ENCODE measurements around the gene MDC1. TPM values are rescaled to one million over a fixed set of nuclear protein-coding genes. Genes with fewer than 3 reads are reported as not detected.

The MDC1 gene, protein sequence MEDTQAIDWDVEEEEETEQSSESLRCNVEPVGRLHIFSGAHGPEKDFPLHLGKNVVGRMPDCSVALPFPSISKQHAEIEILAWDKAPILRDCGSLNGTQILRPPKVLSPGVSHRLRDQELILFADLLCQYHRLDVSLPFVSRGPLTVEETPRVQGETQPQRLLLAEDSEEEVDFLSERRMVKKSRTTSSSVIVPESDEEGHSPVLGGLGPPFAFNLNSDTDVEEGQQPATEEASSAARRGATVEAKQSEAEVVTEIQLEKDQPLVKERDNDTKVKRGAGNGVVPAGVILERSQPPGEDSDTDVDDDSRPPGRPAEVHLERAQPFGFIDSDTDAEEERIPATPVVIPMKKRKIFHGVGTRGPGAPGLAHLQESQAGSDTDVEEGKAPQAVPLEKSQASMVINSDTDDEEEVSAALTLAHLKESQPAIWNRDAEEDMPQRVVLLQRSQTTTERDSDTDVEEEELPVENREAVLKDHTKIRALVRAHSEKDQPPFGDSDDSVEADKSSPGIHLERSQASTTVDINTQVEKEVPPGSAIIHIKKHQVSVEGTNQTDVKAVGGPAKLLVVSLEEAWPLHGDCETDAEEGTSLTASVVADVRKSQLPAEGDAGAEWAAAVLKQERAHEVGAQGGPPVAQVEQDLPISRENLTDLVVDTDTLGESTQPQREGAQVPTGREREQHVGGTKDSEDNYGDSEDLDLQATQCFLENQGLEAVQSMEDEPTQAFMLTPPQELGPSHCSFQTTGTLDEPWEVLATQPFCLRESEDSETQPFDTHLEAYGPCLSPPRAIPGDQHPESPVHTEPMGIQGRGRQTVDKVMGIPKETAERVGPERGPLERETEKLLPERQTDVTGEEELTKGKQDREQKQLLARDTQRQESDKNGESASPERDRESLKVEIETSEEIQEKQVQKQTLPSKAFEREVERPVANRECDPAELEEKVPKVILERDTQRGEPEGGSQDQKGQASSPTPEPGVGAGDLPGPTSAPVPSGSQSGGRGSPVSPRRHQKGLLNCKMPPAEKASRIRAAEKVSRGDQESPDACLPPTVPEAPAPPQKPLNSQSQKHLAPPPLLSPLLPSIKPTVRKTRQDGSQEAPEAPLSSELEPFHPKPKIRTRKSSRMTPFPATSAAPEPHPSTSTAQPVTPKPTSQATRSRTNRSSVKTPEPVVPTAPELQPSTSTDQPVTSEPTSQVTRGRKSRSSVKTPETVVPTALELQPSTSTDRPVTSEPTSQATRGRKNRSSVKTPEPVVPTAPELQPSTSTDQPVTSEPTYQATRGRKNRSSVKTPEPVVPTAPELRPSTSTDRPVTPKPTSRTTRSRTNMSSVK (N-terminal part only)
- 15.9 TPM for total RNA-seq

DNA sequence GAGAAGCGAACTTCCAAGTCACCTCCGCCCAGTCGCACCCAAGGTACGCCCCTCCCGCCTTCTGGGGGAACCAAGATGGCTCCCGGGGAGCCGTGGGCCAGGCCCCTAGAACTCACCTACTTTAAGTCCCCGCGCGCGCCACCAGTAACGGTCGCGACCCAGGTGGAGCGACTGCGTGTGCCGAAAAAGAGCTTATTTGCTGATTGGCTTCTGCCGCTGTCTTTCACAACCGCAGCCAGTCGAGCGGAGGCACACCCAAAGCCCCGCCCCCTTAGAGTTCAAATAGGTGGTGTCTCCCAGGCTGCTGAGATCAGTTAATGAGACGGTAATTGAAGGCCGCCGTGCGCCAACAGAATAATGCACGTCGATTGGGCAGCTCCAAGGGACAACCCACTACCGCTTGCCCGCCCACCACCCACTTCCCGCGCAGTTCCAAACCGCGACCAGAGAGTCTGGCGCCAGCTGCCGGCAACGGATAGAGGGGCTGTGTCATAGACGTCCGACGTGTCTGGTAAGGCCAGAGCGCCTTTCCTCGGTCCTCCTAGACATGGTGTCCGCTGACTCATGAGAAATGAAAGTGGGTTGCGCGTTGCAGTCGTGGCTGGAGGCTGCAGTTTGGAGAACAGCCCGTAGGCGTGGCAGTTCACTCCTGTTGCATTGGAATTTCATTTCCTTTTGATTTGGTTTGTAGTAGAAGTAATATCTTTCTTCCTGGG is at the start of gene MDC1:
Gene MDC1, minus strand, starts transcription at position 153 of the 716 bp plus-strand sequence. CDS start 2,106 bp downstream, outside the sequence.

DNA sequence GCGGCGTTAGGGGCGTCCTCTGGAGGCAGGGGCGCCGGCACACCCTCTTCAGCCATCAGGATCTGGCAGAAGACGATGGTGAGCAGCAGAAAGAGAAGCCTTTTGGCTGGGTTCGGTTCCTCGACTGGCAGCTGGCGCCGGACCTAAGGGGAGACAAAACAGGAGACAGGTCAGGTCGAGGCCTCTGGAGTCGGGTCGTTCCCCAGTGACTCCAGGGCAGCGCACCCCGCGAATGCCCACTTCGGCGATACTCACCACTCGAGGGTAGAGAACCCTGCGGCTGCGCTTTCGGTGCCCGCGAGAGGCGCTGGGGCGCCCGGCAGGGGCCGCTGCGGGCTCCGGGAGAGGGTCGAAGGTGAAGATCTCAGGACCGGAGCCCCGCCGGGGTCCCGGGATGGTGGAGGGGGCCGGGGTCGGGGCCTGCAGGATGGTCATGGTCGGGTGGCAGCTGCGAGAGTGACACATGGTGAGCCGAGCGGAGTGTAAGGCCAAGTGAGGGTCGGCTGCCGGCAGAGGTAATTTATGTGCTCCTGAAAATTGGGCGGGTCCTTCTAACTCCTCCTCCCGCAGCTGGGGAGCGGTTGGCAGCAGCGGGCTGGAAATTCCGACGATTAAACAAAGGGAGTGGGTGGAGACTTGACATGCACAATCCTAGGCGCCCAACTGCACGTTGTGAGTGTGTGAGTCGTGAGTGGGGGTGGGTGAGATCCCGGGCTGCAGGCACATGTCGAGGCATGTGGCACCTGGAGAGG is 27.1 kb upstream of the MDC1 start, which contains the start of gene IER3:
Gene IER3, minus strand, starts transcription at position 494 of the 752 bp plus-strand sequence. Its CDS starts 29 bp downstream, at position 465.

DNA sequence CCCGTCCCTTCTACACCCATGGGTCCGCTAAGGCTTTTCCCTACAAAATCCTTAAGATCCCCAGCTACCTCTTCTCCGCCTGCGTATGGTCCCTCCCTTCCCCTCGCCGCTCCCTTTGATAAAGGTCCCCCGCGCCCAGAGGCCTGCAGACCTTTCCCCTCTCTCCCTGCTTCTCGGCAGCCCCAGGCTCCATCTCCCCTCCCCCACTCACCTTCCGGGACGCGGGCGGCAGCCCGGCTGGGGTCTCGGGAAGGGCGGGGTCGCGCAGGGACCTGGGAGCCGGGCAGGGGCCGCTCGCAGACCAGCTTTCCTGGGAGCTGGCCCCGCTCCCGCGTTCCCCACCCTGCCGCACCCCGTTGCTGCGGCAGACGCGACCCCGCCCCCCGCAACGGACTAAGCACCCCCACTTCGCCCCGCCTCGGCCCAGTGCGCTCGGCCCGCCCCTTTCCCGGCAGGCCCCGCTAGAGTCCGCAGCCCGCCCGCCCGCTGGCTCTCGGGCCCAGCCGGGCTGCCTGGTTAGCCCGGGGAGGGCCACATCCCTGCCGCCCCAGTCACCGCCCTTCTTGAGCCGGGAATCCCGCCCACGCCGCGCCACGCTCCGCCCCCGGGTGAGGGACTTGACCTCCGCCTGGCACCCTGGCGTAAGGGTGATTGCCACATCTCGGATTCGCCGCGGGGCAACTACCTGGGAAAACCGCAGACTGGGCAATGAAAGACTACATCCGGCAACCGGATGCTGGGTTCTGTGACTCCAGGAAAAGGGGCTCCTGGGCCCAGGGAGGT is 25.4 kb upstream of the MDC1 start, which contains the start of gene FLOT1:
Gene FLOT1, minus strand, starts transcription at position 372 of the 783 bp plus-strand sequence. CDS start 498 bp downstream, outside the sequence.

DNA sequence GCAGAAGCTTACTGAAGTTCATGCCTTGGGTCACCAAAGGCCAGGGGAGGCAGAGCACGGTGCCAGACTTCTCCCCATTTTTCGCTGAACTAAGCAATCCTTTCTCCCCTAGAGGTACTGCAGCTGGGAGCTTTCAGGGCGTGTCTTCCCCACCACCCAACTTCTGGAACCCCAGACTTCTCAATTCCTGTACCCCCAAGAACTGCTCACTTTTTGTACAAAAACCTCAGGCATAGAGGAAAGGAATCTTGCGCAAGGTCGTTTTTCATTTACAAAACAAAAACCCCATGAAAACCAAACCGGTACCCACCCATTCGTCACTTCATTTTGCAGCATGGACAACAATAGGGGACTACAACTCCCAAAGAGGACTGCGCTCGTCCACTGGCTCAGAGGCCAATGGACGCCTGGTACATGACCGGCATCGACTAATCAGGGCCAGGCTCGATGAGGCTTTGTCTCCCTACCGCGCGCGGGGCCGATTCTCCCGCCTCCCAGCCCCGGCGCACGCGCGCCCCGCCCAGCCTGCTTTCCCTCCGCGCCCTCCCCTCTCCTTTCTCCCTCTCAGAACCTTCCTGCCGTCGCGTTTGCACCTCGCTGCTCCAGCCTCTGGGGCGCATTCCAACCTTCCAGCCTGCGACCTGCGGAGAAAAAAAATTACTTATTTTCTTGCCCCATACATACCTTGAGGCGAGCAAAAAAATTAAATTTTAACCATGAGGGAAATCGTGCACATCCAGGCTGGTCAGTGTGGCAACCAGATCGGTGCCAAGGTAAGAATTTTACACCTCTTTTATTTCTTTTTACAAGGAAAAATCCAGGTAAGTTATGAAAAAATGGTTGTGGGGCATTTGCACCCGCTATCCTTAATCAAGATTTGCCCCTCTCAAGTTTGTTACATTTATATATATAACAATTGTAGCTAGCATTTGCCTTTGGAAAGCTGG is 3.0 kb upstream of the MDC1 start, which contains the start of gene TUBB:
Gene TUBB, plus strand, starts transcription at position 562 of the 947 bp plus-strand sequence. Its CDS starts 155 bp downstream, at position 717.

DNA sequence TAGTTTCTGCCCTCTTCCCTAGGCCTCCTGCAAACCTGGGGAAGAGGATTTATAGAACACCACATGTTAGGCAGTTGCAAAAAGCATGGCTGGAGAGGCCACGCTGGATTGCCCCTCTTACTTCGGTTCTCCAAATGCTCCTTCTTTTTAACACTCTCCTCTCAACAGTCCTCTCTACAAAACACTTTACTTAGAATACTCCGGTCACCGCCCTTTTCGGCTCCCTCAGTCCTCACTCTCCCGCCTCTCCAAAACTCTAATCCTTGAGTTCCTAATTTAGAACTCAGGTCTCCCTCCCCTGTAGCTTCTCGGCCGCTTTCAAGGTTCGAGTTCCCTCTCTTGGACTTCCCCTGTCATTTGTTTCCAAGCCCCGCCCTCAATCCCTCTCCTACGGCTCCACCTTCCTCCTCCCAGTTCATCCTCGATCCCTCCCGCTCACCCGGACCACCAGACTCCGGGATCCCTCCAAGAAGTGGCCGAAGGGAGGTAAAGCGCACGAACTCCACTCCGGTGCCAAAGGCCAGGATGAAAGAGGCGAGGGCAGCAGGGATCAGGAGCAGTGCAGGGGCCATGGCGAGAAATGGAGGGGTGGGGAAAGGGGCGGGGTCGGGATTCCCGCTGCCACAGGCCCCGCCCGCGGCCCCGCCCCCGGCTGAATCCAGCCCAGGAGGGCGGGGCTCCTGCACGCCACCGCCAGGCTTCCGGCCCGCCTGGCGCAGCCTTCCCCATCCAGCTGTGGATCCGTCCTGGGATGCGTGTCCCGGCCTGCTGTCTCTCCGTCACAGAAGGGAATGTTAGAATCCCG is 26.5 kb downstream of the MDC1 start, which contains the start of gene NRM:
Gene NRM, minus strand, starts transcription at position 582 of the 805 bp plus-strand sequence. Its CDS starts 10 bp downstream, at position 572.

DNA sequence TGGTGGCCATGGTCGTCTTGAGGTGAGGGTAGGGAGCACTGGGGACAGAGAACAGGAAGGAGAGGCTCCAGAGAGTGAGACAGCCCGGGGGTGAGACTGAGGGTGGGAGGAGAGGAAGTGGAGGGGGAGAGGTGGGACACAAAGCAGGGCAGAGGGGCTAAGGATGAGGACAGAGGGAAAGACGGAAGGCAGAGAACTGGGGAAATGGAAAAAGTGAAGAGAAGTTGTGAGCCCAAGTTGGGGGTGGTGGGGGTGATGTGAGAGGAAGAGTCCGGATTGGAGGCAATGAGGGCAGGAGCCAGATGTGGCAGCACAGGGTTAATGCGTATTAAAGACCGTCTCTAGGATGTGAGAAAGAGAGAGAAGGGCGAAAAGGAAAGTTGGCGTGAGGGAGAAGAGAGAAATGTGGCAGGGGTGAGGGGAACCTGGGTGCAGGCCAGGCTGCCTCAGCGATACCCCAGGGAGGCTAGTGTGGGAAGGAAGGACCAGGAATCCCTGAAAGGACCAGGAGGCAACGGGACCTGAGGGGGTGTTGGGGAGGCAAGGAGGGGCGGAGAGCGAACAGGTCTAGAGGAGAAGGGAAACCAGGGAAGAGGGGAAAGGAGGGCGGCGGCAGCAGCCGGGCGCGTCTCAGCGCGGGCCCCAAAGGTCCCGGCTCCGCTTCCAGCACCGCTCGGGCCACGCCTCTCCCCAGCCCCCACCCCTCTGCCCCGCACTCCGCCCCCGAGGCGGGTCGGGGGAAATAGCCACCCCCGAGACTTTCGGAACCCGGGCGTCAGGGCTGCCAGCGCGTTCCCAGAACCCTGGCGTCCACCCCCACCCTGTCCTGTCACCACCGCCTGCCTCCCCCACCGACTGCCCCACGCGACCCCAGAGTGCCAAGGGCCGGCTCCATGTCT is 30.8 kb downstream of the MDC1 start, which contains the start of gene PPP1R18:
Gene PPP1R18, minus strand, starts transcription at position 637 of the 899 bp plus-strand sequence. Its CDS starts 627 bp downstream, at position 10.

DNA sequence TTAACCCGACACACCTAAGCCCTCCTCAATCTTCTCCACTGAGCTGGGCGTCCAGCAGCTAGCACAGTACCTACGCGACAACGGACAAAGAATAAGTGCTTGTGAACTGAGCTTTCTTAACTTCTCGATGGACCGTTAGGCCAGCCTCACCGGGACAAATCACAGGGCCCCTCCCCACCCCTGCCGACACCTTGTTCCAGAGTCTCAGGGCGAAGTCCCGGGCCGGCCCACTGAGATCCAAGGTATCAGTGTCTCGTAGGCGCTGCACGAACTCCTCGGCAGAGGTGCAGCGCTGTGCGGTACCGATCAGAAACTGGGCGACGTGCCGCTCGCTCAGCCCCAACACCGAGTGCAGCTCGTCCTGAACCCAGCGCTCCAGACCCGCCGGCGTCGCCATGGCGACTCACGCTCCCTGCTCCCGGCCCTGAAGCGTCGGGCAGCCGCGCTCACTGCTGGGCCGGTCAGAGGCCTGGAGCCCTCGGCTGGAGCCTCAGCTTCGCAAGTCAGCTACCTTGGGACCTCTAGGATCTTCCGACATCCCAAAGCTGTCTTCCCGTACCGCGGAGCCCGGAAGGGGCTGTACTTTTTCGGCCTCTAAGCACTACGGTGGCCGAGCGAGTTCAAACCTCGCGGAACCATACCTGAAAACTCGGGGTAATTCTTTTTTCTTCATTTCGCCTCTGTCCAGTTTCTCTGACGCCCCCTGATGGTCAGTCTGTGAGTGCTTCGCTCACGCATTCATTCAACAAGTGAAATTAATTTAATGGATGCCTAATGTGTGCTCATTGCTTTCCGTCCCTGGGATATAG is 44.4 kb downstream of the MDC1 start, which contains the start of gene DHX16:
Gene DHX16, minus strand, starts transcription at position 562 of the 809 bp plus-strand sequence. Its CDS starts 165 bp downstream, at position 397.

Small RNA genes within 50 kb of the gene (small RNA-seq; reads per million reads assigned to genes)
- gene RF00019 (ENCODE audit: low replicate concordance): not detected
- gene RN7SL353P (ENCODE audit: low replicate concordance): not detected

Other genes starting within 250 kb of the MDC1 start
- gene HLA-E, start 227.8 kb downstream of the MDC1 start, total RNA-seq: 202 TPM
- gene GNL1, start 160.8 kb downstream of the MDC1 start, total RNA-seq: 44.3 TPM
- 10.0 TPM for gene PRR3, start 160.0 kb downstream of the MDC1 start, total RNA-seq
- gene ABCF1, start 145.8 kb downstream of the MDC1 start, total RNA-seq: 35.4 TPM
- gene PPP1R10, start 100.0 kb downstream of the MDC1 start, total RNA-seq: 24.5 TPM
- gene MRPS18B, start 99.4 kb downstream of the MDC1 start, total RNA-seq: 58.0 TPM
- gene ATAT1, start 90.4 kb downstream of the MDC1 start, total RNA-seq: 21.1 TPM
- 14.3 TPM for gene C6orf136, start 70.1 kb downstream of the MDC1 start, total RNA-seq
- gene DHX16, start 44.3 kb downstream of the MDC1 start, total RNA-seq: 27.5 TPM
- gene PPP1R18, start 30.6 kb downstream of the MDC1 start, total RNA-seq: 30.1 TPM
- 7.1 TPM for gene NRM, start 26.3 kb downstream of the MDC1 start, total RNA-seq
- 468 TPM for gene TUBB, start 3.1 kb upstream of the MDC1 start, total RNA-seq
- gene FLOT1, start 25.4 kb upstream of the MDC1 start, total RNA-seq: 60.8 TPM
- gene IER3, start 27.3 kb upstream of the MDC1 start, total RNA-seq: 13.2 TPM
- gene DDR1, start 167.2 kb upstream of the MDC1 start, total RNA-seq: 141 TPM
- 48.3 TPM for gene GTF2H4, start 190.9 kb upstream of the MDC1 start, total RNA-seq
- gene VARS2, start 197.0 kb upstream of the MDC1 start, total RNA-seq: 26.7 TPM
- not detected for gene SFTA2, start 214.9 kb upstream of the MDC1 start, total RNA-seq
- not detected for gene MUCL3, start 223.7 kb upstream of the MDC1 start, total RNA-seq